OCI-LY7 (cell line): ENCODE data around the gene KCNQ1. TPM values are rescaled to one million over a fixed set of nuclear protein-coding genes. Genes with fewer than 3 reads are reported as not detected.

Experiments used
- BruUV-seq: library from RNA; stranded (reverse); fragments of 400-500 nt; replicated peaks from 2 replicates; lab custom pipeline; 2021; lab: Mats Ljungman, UMichigan
- CTCF ChIA-PET: fragments of 300-600 bp; sonication (Branson Sonifier 250); formaldehyde crosslinking; loops from one replicate; lab custom pipeline; 2022; ENCODE audit warnings: antibody characterized with exemption; ENCODE audit not compliant: unreplicated experiment; lab: Charles Lee
- POLR2A ChIA-PET: fragments of 300-600 bp; sonication (Branson Sonifier 250); formaldehyde crosslinking; loops from one replicate; lab custom pipeline; 2022; ENCODE audit warnings: antibody characterized with exemption; lab: Charles Lee
- DNase-seq: peaks from one replicate; pipeline ENCODE4 v3.0.0-alpha.2; 2015; ENCODE audit warnings: low spot score
- H2AFZ ChIP-seq: fragments of 200-600 bp; sonication (generic), shearing (Covaris generic); 2 replicates; pipeline ENCODE4 v1.6.1; 2014; ENCODE audit warnings: mild to moderate bottlenecking, antibody characterized with exemption, low read length, moderate library complexity
- H3K27ac ChIP-seq: fragments of 200-600 bp; sonication (generic); 2 replicates; pipeline ENCODE4 v1.5.1; 2014; ENCODE audit warnings: mixed run types, low read depth, mild to moderate bottlenecking, moderate library complexity, low read length, inconsistent platforms; ENCODE audit not compliant: poor library complexity, severe bottlenecking
- H3K36me3 ChIP-seq: fragments of 200-600 bp; sonication (generic); 2 replicates; pipeline ENCODE4 v1.6.1; 2014; ENCODE audit warnings: mild to moderate bottlenecking, antibody characterized with exemption, low read length, moderate library complexity, mixed read lengths; ENCODE audit not compliant: insufficient read depth
- H3K4me1 ChIP-seq: fragments of 200-600 bp; sonication (generic); 2 replicates; pipeline ENCODE4 v1.5.1; 2014; ENCODE audit warnings: mild to moderate bottlenecking, low read length; ENCODE audit not compliant: insufficient read depth, poor library complexity, severe bottlenecking
- H3K4me2 ChIP-seq: fragments of 200-600 bp; sonication (generic); 2 replicates; pipeline ENCODE4 v1.6.1; 2014; ENCODE audit warnings: mild to moderate bottlenecking, low read length
- H3K4me3 ChIP-seq: fragments of 200-600 bp; sonication (generic); 2 replicates; pipeline ENCODE4 v1.5.1; 2014; ENCODE audit warnings: mild to moderate bottlenecking, low read depth, low read length; ENCODE audit not compliant: poor library complexity, severe bottlenecking
- H3K79me2 ChIP-seq: fragments of 200-600 bp; sonication (generic); 2 replicates; pipeline ENCODE4 v1.6.1; 2016; ENCODE audit warnings: low read depth, mild to moderate bottlenecking, low read length, moderate library complexity, mixed read lengths; ENCODE audit not compliant: insufficient read depth
- H3K9me2 ChIP-seq: fragments of 200-600 bp; sonication (generic); 2 replicates; pipeline ENCODE4 v1.6.1; 2016; ENCODE audit warnings: mild to moderate bottlenecking, low read length, mixed read lengths; ENCODE audit not compliant: insufficient read depth
- H3K9me3 ChIP-seq: fragments of 200-600 bp; sonication (generic); 2 replicates; pipeline ENCODE4 v1.6.1; 2014; ENCODE audit warnings: mild to moderate bottlenecking, mixed run types, low read length, mixed read lengths
- H4K20me1 ChIP-seq: fragments of 200-600 bp; sonication (generic); 2 replicates; pipeline ENCODE4 v1.6.1; 2014; ENCODE audit warnings: mild to moderate bottlenecking, antibody characterized with exemption, low read length, moderate library complexity, mixed read lengths; ENCODE audit not compliant: insufficient read depth
- CTCF ChIP-seq: fragments of 200-600 bp; sonication (generic); conservative IDR thresholded peaks from 2 replicates; pipeline ENCODE4 v1.5.1; 2014; ENCODE audit warnings: mild to moderate bottlenecking, antibody characterized with exemption, low read length, moderate library complexity, mixed read lengths
- EZH2phosphoT487 ChIP-seq: fragments of 200-600 bp; sonication (generic); IDR thresholded peaks from 2 replicates; pipeline ENCODE4 v1.6.1; 2018; ENCODE audit warnings: low read depth, borderline replicate concordance, mild to moderate bottlenecking, mixed run types, antibody characterized with exemption, low read length, moderate library complexity, mixed read lengths
- intact Hi-C: fragments of 100-400 bp; cut with micrococcal nuclease; formaldehyde crosslinking; loops from one replicate; pipeline ENCODE4 v1.10.0; 2022; ENCODE audit not compliant: unreplicated experiment
- total RNA-seq, 2 experiments: library from RNA; depleted of rRNA in 1 of 2; stranded (reverse); fragments of >200 nt in 1 of 2; shearing (Covaris generic) in 1 of 2; gene quantifications; 2 replicates each; pipeline ENCODE4 v1.2.3, GENCODE V29; 2014 to 2022

Gene KCNQ1
- total RNA-seq, 2 experiments from 2014 or later, result 0.22 to 1.3 TPM

DNA sequence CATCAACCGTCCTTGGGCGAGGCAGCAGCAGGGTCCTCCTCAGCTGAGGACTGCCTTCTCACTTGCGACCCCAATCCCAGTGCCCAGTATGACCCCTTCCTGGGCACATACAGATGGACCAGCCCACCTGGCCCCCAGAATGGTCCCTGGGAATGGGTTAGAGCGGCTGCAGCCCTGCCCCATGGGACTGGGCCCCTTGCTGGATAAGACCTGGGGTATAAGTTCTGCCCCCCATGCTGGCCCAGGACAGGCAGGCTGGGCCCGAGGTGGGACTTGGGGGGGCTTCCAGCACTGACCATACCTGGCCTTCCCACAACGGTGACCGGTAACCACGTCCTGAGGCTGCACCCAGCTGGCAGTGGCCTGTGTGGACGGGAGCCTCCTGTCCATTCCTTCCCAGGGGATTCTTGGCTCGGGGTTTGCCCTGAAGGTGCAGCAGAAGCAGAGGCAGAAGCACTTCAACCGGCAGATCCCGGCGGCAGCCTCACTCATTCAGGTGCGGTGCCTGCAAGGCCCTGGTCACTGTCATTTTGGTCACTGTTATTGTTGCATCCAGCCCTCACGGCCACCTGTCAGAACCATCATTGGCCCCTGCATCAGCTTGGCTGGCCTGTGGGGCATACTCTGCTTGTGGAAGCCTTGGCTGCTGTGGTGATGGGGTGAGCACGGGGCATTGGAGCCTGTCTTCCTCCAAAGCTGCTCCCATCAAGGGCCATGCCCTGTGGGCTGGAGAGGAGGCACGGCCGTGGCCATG is 140.2 kb downstream of the KCNQ1 start:
- Histone ChIP-seq H3K4me1 (no peaks in the 10 kb centered on the region), H3K4me2 (no peak overlapping the region), H3K9me3 (no peaks in the 10 kb centered on the region), H4K20me1 (no peaks in the 10 kb centered on the region), H3K79me2 (no peaks in the 10 kb centered on the region), H2AFZ (no peak overlapping the region), H3K36me3 (no peaks in the 10 kb centered on the region), H3K4me3 (no peak overlapping the region), H3K27ac (no peak overlapping the region), H3K9me2 (no peaks in the 10 kb centered on the region)
- no TSS peak for BruUV-seq
- intact Hi-C loops, result no loop called here
- CTCF ChIA-PET, result no interaction called here
- DNase-seq, result no peak
- POLR2A ChIA-PET, result no interaction called here
- no peak for TF ChIP-seq EZH2phosphoT487
- no peak for TF ChIP-seq CTCF

DNA sequence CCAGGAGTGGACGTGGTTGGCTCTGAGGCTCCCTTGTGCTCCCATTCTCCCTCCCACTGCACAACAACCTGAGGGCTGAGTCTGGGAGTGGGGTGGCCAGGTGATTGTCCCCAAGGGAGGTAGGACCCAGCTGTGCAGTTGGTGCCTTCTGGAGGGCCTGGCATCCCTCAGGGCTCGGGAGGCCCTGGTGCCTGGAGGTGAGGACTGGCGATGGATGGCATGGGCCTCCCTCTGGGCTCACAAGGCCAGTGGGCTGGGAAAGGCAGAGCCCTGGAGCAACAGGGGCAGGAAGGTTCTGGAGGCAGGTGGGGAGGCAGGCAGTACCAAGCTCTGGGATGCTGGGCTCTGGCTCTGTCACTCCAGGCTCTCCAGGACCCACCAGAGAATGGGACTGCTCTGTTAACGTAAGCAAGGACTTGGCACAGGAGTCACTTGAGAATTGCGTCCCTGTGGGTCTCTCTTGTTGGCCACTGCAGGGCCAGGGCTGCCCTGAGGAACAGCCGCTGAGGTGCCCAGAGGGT is 140.8 kb downstream of the KCNQ1 start:
- H3K9me3 ChIP-seq, result no peaks in the 10 kb centered on the region
- H3K4me2 ChIP-seq, result no peak overlapping the region
- no peaks in the 10 kb centered on the region for H4K20me1 ChIP-seq
- no peaks in the 10 kb centered on the region for H3K36me3 ChIP-seq
- no peaks in the 10 kb centered on the region for H3K79me2 ChIP-seq
- BruUV-seq, result no TSS peak
- DNase-seq, result no peak
- H3K4me1 ChIP-seq, result no peaks in the 10 kb centered on the region
- CTCF ChIA-PET, result no interaction called here
- POLR2A ChIA-PET, result no interaction called here
- H3K4me3 ChIP-seq, result no peak overlapping the region
- intact Hi-C loops, result no loop called here
- H3K27ac ChIP-seq, result no peak overlapping the region
- no peak for TF ChIP-seq CTCF
- TF ChIP-seq EZH2phosphoT487, result no peak
- H3K9me2 ChIP-seq, result no peaks in the 10 kb centered on the region
- H2AFZ ChIP-seq, result no peak overlapping the region
